Mucosa of descending colon (tissue), 3 donors: ENCODE measurements around the gene WAS. TPM values are rescaled to one million over a fixed set of nuclear protein-coding genes. Genes with fewer than 3 reads are reported as not detected.

ENCODE experiments used
- ATAC-seq: fragments of 200-7000 bp; cut with Tn5 transposase; one replicate; pipeline ENCODE4 v1.9.1; 2020; ENCODE audit warnings: mild to moderate bottlenecking, moderate library complexity
- DNase-seq, 3 donors: peaks; one replicate each; pipeline ENCODE4 v3.0.0-alpha.2; 2020
- H3K36me3 ChIP-seq: fragments of 200-600 bp; one replicate; pipeline ENCODE4 v1.8.0; 2021; ENCODE audit warnings: low read depth, mild to moderate bottlenecking
- H3K4me1 ChIP-seq: fragments of 200-600 bp; one replicate; pipeline ENCODE4 v1.8.0; 2021; ENCODE audit warnings: low read depth, mild to moderate bottlenecking
- H3K4me3 ChIP-seq: fragments of 200-600 bp; one replicate; pipeline ENCODE4 v1.8.0; 2021; ENCODE audit warnings: mild to moderate bottlenecking
- H3K9me3 ChIP-seq: fragments of 200-600 bp; one replicate; pipeline ENCODE4 v1.8.0; 2021; ENCODE audit warnings: mild to moderate bottlenecking
- intact Hi-C, 2 donors: fragments of 100-400 bp; cut with DNase I in 1 of 2; cut with micrococcal nuclease in 1 of 2; formaldehyde crosslinking; loops; one replicate each; pipeline versions ENCODE4 v1.11.0 to v1.11.1; 2022; cut with DNase I, micrococcal nuclease
- total RNA-seq, 3 donors: library from RNA; stranded (reverse); fragmentation: NEBNext Ultra II Directional in 2 of 3; extraction: Animal tissue kit (Norgen Biotek cat#: 25700) in 2 of 3; gene quantifications; one replicate each; pipeline versions ENCODE4 v1.2.1 to v1.2.4, GENCODE V29; 2021 to 2023
- TF ChIP-seq, protein P1 (sequence below): fragments of 200-600 bp; IDR thresholded peaks from one replicate; pipeline ENCODE4 v1.8.0; 2022; ENCODE audit warnings: antibody characterized with exemption, mild to moderate bottlenecking
- donor health status: DM: no; HTN: no; CAD: no; lungs with moderate emphysema.
- donor health status: DM: no; HTN: no; CAD: no.
- donor health status: DM: no; HTN: yes; CAD: no.

WAS gene
- total RNA-seq, 3 donors from 2014 or later: 4.4 to 8.6 (median 5.3) TPM

GRCh38 chrX:48713847-48714246 lies 30.2 kb downstream of the WAS start:
- intact Hi-C loops: no loop called here
- no peaks in the 10 kb centered on the region for H3K9me3 ChIP-seq
- H3K36me3 ChIP-seq: no peaks in the 10 kb centered on the region
- H3K4me3 ChIP-seq: no peak overlapping the region
- TF ChIP-seq, protein P1, sequence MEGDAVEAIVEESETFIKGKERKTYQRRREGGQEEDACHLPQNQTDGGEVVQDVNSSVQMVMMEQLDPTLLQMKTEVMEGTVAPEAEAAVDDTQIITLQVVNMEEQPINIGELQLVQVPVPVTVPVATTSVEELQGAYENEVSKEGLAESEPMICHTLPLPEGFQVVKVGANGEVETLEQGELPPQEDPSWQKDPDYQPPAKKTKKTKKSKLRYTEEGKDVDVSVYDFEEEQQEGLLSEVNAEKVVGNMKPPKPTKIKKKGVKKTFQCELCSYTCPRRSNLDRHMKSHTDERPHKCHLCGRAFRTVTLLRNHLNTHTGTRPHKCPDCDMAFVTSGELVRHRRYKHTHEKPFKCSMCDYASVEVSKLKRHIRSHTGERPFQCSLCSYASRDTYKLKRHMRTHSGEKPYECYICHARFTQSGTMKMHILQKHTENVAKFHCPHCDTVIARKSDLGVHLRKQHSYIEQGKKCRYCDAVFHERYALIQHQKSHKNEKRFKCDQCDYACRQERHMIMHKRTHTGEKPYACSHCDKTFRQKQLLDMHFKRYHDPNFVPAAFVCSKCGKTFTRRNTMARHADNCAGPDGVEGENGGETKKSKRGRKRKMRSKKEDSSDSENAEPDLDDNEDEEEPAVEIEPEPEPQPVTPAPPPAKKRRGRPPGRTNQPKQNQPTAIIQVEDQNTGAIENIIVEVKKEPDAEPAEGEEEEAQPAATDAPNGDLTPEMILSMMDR: no peak
- no peak for DNase-seq
- ATAC-seq: peak; percentile 39
- H3K4me1 ChIP-seq: no peaks in the 10 kb centered on the region

DNA sequence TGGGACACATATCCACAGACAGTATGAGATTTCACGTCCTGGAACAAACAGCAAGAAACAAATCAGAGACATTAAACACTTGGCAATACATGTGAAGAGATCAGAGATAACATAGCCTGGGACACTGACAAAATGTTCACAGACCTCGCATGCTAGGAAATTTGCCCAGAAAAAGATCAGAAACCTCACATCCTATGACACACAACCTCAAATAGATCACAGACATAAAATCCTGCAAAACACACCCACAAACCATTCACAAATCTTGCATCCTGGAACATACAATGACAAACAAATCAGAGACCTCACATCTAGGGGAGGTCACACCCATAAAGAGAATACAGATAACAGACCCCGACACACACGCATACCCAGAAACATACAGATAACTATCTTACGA lies 31.0 kb downstream of the WAS start:
- Histone ChIP-seq H3K4me1 (no peaks in the 10 kb centered on the region), H3K4me3 (no peak overlapping the region), H3K9me3 (no peaks in the 10 kb centered on the region), H3K36me3 (no peaks in the 10 kb centered on the region)
- TF ChIP-seq, protein P1: no peak
- intact Hi-C loops: no loop called here
- ATAC-seq: no peak
- DNase-seq: no peak

DNA sequence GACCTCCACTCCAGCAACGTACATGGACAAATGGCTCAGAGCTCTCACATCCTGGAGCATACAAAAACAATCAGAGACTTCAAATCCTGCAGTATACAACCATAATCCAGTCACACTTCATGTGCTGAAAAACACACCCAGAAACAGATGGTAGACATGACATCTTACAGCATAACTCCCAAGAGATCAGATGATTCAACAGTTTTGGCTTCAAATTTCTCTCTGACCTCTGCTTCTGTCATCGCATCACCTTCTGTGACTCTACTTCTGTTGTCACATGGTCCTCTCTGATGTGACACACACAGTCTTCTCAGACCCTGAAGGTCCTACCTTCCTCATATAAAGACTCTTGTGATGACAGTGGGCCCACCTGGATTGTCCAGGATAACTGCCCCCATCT lies 31.5 kb downstream of the WAS start:
- TF ChIP-seq, protein P1: no peak
- no peak for DNase-seq
- Histone ChIP-seq H3K9me3 (no peaks in the 10 kb centered on the region), H3K4me3 (no peak overlapping the region), H3K36me3 (no peaks in the 10 kb centered on the region), H3K4me1 (no peaks in the 10 kb centered on the region)
- intact Hi-C loops: no loop called here
- no peak for ATAC-seq

DNA sequence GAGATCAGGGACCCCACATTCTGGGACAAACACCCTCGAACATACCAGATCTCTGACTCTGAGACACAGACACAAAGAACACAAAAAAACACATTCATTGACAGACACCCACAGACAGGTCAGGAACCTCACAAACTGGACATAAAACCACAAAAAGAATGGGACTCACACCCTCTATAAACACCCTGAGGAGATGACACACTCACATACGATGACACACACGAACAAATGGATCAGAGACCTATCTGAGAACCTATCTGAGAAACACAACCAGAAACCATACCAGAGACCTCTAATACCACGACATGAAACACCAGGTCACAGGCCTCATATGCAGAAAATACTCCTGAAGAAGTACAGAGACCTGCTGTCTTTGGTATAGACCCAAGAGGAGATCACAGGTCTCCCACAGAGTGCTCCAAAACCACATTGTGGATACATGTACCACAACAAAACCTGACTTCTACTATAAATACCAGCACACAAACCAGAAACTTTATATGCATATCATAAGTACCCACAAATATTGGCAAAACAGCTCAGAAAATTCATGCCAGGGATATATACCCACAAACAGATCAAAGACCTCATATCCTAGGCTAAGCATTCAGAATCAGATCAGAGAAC lies 32.4 kb downstream of the WAS start:
- H3K4me3 ChIP-seq: no peak overlapping the region
- no peaks in the 10 kb centered on the region for H3K9me3 ChIP-seq
- H3K36me3 ChIP-seq: no peaks in the 10 kb centered on the region
- TF ChIP-seq, protein P1: no peak
- ATAC-seq (no peak), DNase-seq (no peak)
- intact Hi-C loops: no loop called here
- H3K4me1 ChIP-seq: no peaks in the 10 kb centered on the region

DNA sequence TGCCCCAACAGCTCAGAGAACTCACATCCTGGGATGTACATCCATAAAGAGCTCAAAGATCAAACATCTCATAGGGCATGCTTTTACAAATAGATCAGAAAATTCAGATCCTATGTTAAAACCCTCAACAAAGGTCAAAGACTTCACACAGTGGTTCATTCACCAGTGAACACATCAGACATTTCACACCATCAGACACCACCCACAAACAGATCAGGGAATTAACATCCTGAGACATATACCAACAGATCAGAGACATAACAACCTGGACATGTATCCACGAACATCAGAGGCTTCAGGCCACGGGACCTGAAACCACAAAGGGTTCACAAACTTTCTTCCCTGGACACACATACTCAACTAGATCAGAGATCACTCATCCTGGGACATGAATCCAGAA lies 36.4 kb downstream of the WAS start:
- ATAC-seq (no peak), DNase-seq (no peak)
- no peaks in the 10 kb centered on the region for H3K36me3 ChIP-seq
- no peaks in the 10 kb centered on the region for H3K9me3 ChIP-seq
- H3K4me1 ChIP-seq: peaks cover 6% of the 10 kb centered on the region
- intact Hi-C loops: no loop called here
- TF ChIP-seq, protein P1: no peak
- H3K4me3 ChIP-seq: no peak overlapping the region
